HFFc6 (cell line): ENCODE results near the gene IBTK. TPM values are rescaled to one million over a fixed set of nuclear protein-coding genes. Genes with fewer than 3 reads are reported as not detected.
"Not testable (repeated sequence)": the region's sequence is repeated elsewhere in the genome, so short reads cannot be mapped to it uniquely, and the experiment has no call there.

Experiments used
- DNase-seq: peaks from one replicate; pipeline ENCODE4 v3.0.0-alpha.2; 2018
- H3K27ac Mint-ChIP-seq: 2 replicates; pipeline ENCODE4 v1.8.0; 2020; ENCODE audit warnings: mild to moderate bottlenecking, mixed read lengths
- H3K27me3 Mint-ChIP-seq: 2 replicates; pipeline ENCODE4 v1.8.0; 2021; ENCODE audit warnings: mild to moderate bottlenecking, moderate library complexity, mixed read lengths; ENCODE audit not compliant: insufficient read depth
- H3K36me3 Mint-ChIP-seq: 2 replicates; pipeline ENCODE4 v1.8.0; 2021; ENCODE audit warnings: low read depth, mixed read lengths
- H3K4me1 Mint-ChIP-seq: 2 replicates; pipeline ENCODE4 v1.8.0; 2020; ENCODE audit warnings: low read depth, mixed read lengths
- H3K4me3 Mint-ChIP-seq: 2 replicates; pipeline ENCODE4 v1.8.0; 2020; ENCODE audit warnings: mild to moderate bottlenecking, moderate library complexity, mixed read lengths
- H3K9me3 Mint-ChIP-seq: 2 replicates; pipeline ENCODE4 v1.8.0; 2020; ENCODE audit warnings: mild to moderate bottlenecking, mixed read lengths
- CTCF ChIP-seq: fragments of 200-600 bp; sonication (generic); IDR thresholded peaks from 2 replicates; pipeline ENCODE4 v1.5.0; 2021; ENCODE audit warnings: antibody characterized with exemption, mild to moderate bottlenecking
- long read RNA-seq: library from polyadenylated mRNA; unstranded; transcript quantifications from one replicate; pipeline ENCODE4 v2.0.0, GENCODE V29; 2019
- total RNA-seq, 6 experiments: library from RNA; stranded (reverse); fragmentation: NEBNext Ultra II Directional; extraction: Animal tissue kit (Norgen Biotek cat#: 25700); gene quantifications; 2 replicates in 1 of 6; 3 replicates in 5 of 6; pipeline ENCODE4 v1.2.3, GENCODE V29; 2021

The IBTK gene
- 10 to 100 TPM; 28.4 to 34.3 (median 32.1) TPM for total RNA-seq
- long read RNA-seq, full-length matches to known transcripts = 4 of 46 reads
- long read RNA-seq, partial matches to known transcripts = 33 of 46 reads
- long read RNA-seq, other reads (novel, unspliced or antisense) = 9 of 46 reads

GRCh38 chr6:82247505-82248272, at the start of gene IBTK:
Gene IBTK (minus strand): TSS chr6:82247744. CDS start chr6:82240486, 7,258 bp downstream.
- peak; percentile 91 for DNase-seq
- peak within 1 kb of the TSS; percentile 99 for H3K27ac Mint-ChIP-seq
- peaks cover 3% of the 10 kb centered on the region; the same call in 1 of the 2 replicates for H3K27me3 Mint-ChIP-seq
- peak within 1 kb of the TSS; percentile 98 for H3K4me3 Mint-ChIP-seq
- peaks cover 57% of the 10 kb centered on the region for H3K4me1 Mint-ChIP-seq
- no peak for TF ChIP-seq CTCF
- peaks cover 20% of the 10 kb centered on the region for H3K36me3 Mint-ChIP-seq
- H3K9me3 Mint-ChIP-seq = no peaks in the 10 kb centered on the region

- H3K4me1 Mint-ChIP-seq = no peaks in the 10 kb centered on the region
- H3K27ac Mint-ChIP-seq = no peak overlapping the region
- no peak for DNase-seq
- no peak overlapping the region for H3K4me3 Mint-ChIP-seq
- H3K27me3 Mint-ChIP-seq = peaks cover 14% of the 10 kb centered on the region
- H3K9me3 Mint-ChIP-seq = no peaks in the 10 kb centered on the region; the same call in 1 of the 2 replicates
- no peaks in the 10 kb centered on the region for H3K36me3 Mint-ChIP-seq
- TF ChIP-seq CTCF = no peak
Measured at GRCh38 chr6:82283771-82284410, 36.3 kb upstream of the IBTK start.

- H3K36me3 Mint-ChIP-seq, H3K4me1 Mint-ChIP-seq, H3K27ac Mint-ChIP-seq, H3K9me3 Mint-ChIP-seq, DNase-seq, H3K4me3 Mint-ChIP-seq: not testable (repeated sequence)
- peaks cover 14% of the 10 kb centered on the region for H3K27me3 Mint-ChIP-seq
Measured at GRCh38 chr6:82281550-82281949, 34.0 kb upstream of the IBTK start.

- Mint-ChIP-seq H3K36me3 (no peaks in the 10 kb centered on the region), H3K4me1 (no peaks in the 10 kb centered on the region; the same call in 1 of the 2 replicates), H3K4me3 (no peak overlapping the region), H3K27ac (no peak overlapping the region), H3K27me3 (peaks cover 10% of the 10 kb centered on the region), H3K9me3 (no peaks in the 10 kb centered on the region; the same call in 1 of the 2 replicates)
- TF ChIP-seq CTCF = no peak
- DNase-seq = no peak
Measured at GRCh38 chr6:82277686-82278085, 30.1 kb upstream of the IBTK start.

GRCh38 chr6:82275686-82276085, 28.1 kb upstream of the IBTK start:
- Mint-ChIP-seq H3K4me1 (no peaks in the 10 kb centered on the region; the same call in 1 of the 2 replicates), H3K27ac (no peak overlapping the region), H3K27me3 (0 out of 2 replicates have a peak, but pooled peaks cover under 1% of the 10 kb centered on the region), H3K4me3 (no peak overlapping the region), H3K9me3 (no peaks in the 10 kb centered on the region; the same call in 1 of the 2 replicates), H3K36me3 (no peaks in the 10 kb centered on the region)
- no peak for DNase-seq
- no peak for TF ChIP-seq CTCF

- no peaks in the 10 kb centered on the region for H3K9me3 Mint-ChIP-seq
- no peaks in the 10 kb centered on the region for H3K27me3 Mint-ChIP-seq
- no peak for TF ChIP-seq CTCF
- no peak for DNase-seq
- no peak overlapping the region for H3K4me3 Mint-ChIP-seq
- H3K4me1 Mint-ChIP-seq = peaks cover 5% of the 10 kb centered on the region
- H3K36me3 Mint-ChIP-seq = no peaks in the 10 kb centered on the region
- H3K27ac Mint-ChIP-seq = no peak overlapping the region
Measured at GRCh38 chr6:82273295-82273694, 25.8 kb upstream of the IBTK start.
